ENCODE data around the gene FOXP1. TPM values are rescaled to one million over a fixed set of nuclear protein-coding genes. Genes with fewer than 3 reads are reported as not detected.

Gene FOXP1
- total RNA-seq, 2 donors from 2014 or later: 101 to 171 TPM

GRCh38 chr3:71451060-71451459, 132.5 kb downstream of the FOXP1 start:
- Mint-ChIP-seq H3K27ac (peak overlapping the region; percentile 76), H3K4me3 (peak overlapping the region; percentile 80), H3K9me3 (no peaks in the 10 kb centered on the region), H3K36me3 (ENCODE audit: low read depth) (no peaks in the 10 kb centered on the region), H3K27me3 (no peaks in the 10 kb centered on the region), H3K4me1 (peaks cover 75% of the 10 kb centered on the region)
- ATAC-seq (replicated peaks): no peak

- Mint-ChIP-seq H3K4me3 (peak overlapping the region; percentile 80), H3K4me1 (peaks cover 71% of the 10 kb centered on the region), H3K36me3 (ENCODE audit: low read depth) (no peaks in the 10 kb centered on the region), H3K27me3 (no peaks in the 10 kb centered on the region), H3K27ac (peak overlapping the region; percentile 76), H3K9me3 (no peaks in the 10 kb centered on the region)
- ATAC-seq (replicated peaks): no peak
Observed at GRCh38 chr3:71450162-71450561, 133.4 kb downstream of the FOXP1 start.

- Mint-ChIP-seq H3K4me3 (peak overlapping the region; percentile 69), H3K4me1 (peaks cover 73% of the 10 kb centered on the region), H3K27ac (peak overlapping the region; percentile 85), H3K36me3 (ENCODE audit: low read depth) (no peaks in the 10 kb centered on the region), H3K27me3 (no peaks in the 10 kb centered on the region), H3K9me3 (no peaks in the 10 kb centered on the region)
- ATAC-seq (replicated peaks): peak; percentile 77
Observed at GRCh38 chr3:71447803-71448202, 135.7 kb downstream of the FOXP1 start.

- Mint-ChIP-seq H3K36me3 (ENCODE audit: low read depth) (no peaks in the 10 kb centered on the region), H3K9me3 (no peaks in the 10 kb centered on the region), H3K27ac (peak overlapping the region; percentile 85), H3K4me3 (peak overlapping the region; percentile 69), H3K27me3 (no peaks in the 10 kb centered on the region), H3K4me1 (peaks cover 72% of the 10 kb centered on the region)
- peak; percentile 40 for ATAC-seq (replicated peaks)
Observed at GRCh38 chr3:71447197-71447596, 136.3 kb downstream of the FOXP1 start.

GRCh38 chr3:71446734-71447133, 136.8 kb downstream of the FOXP1 start:
- H3K36me3 Mint-ChIP-seq (ENCODE audit: low read depth): no peaks in the 10 kb centered on the region
- peaks cover 72% of the 10 kb centered on the region for H3K4me1 Mint-ChIP-seq
- peak overlapping the region; percentile 69 for H3K4me3 Mint-ChIP-seq
- H3K9me3 Mint-ChIP-seq: no peaks in the 10 kb centered on the region
- H3K27me3 Mint-ChIP-seq: no peaks in the 10 kb centered on the region
- ATAC-seq (replicated peaks): no peak
- peak overlapping the region; percentile 85 for H3K27ac Mint-ChIP-seq

GRCh38 chr3:71446260-71446659, 137.3 kb downstream of the FOXP1 start:
- no peak for ATAC-seq (replicated peaks)
- peak overlapping the region; percentile 86 for H3K4me3 Mint-ChIP-seq
- no peaks in the 10 kb centered on the region for H3K27me3 Mint-ChIP-seq
- H3K36me3 Mint-ChIP-seq (ENCODE audit: low read depth): no peaks in the 10 kb centered on the region
- H3K4me1 Mint-ChIP-seq: peaks cover 74% of the 10 kb centered on the region
- no peaks in the 10 kb centered on the region for H3K9me3 Mint-ChIP-seq
- H3K27ac Mint-ChIP-seq: peak overlapping the region; percentile 85

GRCh38 chr3:71444861-71445259, 138.7 kb downstream of the FOXP1 start:
- Mint-ChIP-seq H3K4me1 (peaks cover 74% of the 10 kb centered on the region), H3K36me3 (ENCODE audit: low read depth) (no peaks in the 10 kb centered on the region), H3K27ac (peak overlapping the region; percentile 96), H3K9me3 (no peaks in the 10 kb centered on the region), H3K4me3 (peak overlapping the region; percentile 86), H3K27me3 (no peaks in the 10 kb centered on the region)
- ATAC-seq (replicated peaks): no peak

GRCh38 chr3:71444028-71444860, 139.3 kb downstream of the FOXP1 start:
- H3K36me3 Mint-ChIP-seq (ENCODE audit: low read depth): no peaks in the 10 kb centered on the region
- no peaks in the 10 kb centered on the region for H3K27me3 Mint-ChIP-seq
- peak; percentile 70 for ATAC-seq (replicated peaks)
- peak overlapping the region; percentile 96 for H3K27ac Mint-ChIP-seq
- peak overlapping the region; percentile 86 for H3K4me3 Mint-ChIP-seq
- H3K9me3 Mint-ChIP-seq: no peaks in the 10 kb centered on the region
- H3K4me1 Mint-ChIP-seq: peaks cover 80% of the 10 kb centered on the region

GRCh38 chr3:71443332-71443731, 140.2 kb downstream of the FOXP1 start:
- Mint-ChIP-seq H3K27me3 (no peaks in the 10 kb centered on the region), H3K36me3 (ENCODE audit: low read depth) (no peaks in the 10 kb centered on the region), H3K9me3 (no peaks in the 10 kb centered on the region), H3K4me1 (peaks cover 84% of the 10 kb centered on the region), H3K27ac (peak overlapping the region; percentile 96), H3K4me3 (peak overlapping the region; percentile 86)
- ATAC-seq (replicated peaks): no peak

- H3K9me3 Mint-ChIP-seq: no peaks in the 10 kb centered on the region
- peaks cover 85% of the 10 kb centered on the region for H3K4me1 Mint-ChIP-seq
- peak overlapping the region; percentile 86 for H3K4me3 Mint-ChIP-seq
- H3K36me3 Mint-ChIP-seq (ENCODE audit: low read depth): no peaks in the 10 kb centered on the region
- H3K27me3 Mint-ChIP-seq: no peaks in the 10 kb centered on the region
- ATAC-seq (replicated peaks): no peak
- H3K27ac Mint-ChIP-seq: peak overlapping the region; percentile 71
Observed at GRCh38 chr3:71442652-71443042, 140.9 kb downstream of the FOXP1 start.

GRCh38 chr3:71441925-71442651, 141.4 kb downstream of the FOXP1 start:
- H3K36me3 Mint-ChIP-seq (ENCODE audit: low read depth): no peaks in the 10 kb centered on the region
- H3K4me3 Mint-ChIP-seq: peak overlapping the region; percentile 86
- ATAC-seq (replicated peaks): no peak
- peak overlapping the region; percentile 71 for H3K27ac Mint-ChIP-seq
- H3K9me3 Mint-ChIP-seq: no peaks in the 10 kb centered on the region
- H3K27me3 Mint-ChIP-seq: no peaks in the 10 kb centered on the region
- H3K4me1 Mint-ChIP-seq: peaks cover 85% of the 10 kb centered on the region

- Mint-ChIP-seq H3K36me3 (ENCODE audit: low read depth) (no peaks in the 10 kb centered on the region), H3K27ac (peak overlapping the region; percentile 71), H3K27me3 (no peaks in the 10 kb centered on the region), H3K9me3 (no peaks in the 10 kb centered on the region), H3K4me1 (peaks cover 81% of the 10 kb centered on the region), H3K4me3 (peak overlapping the region; percentile 86)
- ATAC-seq (replicated peaks): no peak
Observed at GRCh38 chr3:71441217-71441924, 142.2 kb downstream of the FOXP1 start.

- Mint-ChIP-seq H3K4me3 (peak overlapping the region; percentile 86), H3K4me1 (peaks cover 68% of the 10 kb centered on the region), H3K27me3 (no peaks in the 10 kb centered on the region), H3K27ac (peak overlapping the region; percentile 58), H3K9me3 (no peaks in the 10 kb centered on the region), H3K36me3 (ENCODE audit: low read depth) (no peaks in the 10 kb centered on the region)
- no peak for ATAC-seq (replicated peaks)
Observed at GRCh38 chr3:71438904-71439303, 144.6 kb downstream of the FOXP1 start.

- H3K9me3 Mint-ChIP-seq: no peaks in the 10 kb centered on the region
- H3K4me1 Mint-ChIP-seq: peaks cover 61% of the 10 kb centered on the region
- peak overlapping the region; percentile 58 for H3K27ac Mint-ChIP-seq
- H3K27me3 Mint-ChIP-seq: no peaks in the 10 kb centered on the region
- H3K36me3 Mint-ChIP-seq (ENCODE audit: low read depth): no peaks in the 10 kb centered on the region
- no peak for ATAC-seq (replicated peaks)
- H3K4me3 Mint-ChIP-seq: peak overlapping the region; percentile 86
Observed at GRCh38 chr3:71438071-71438685, 145.3 kb downstream of the FOXP1 start.

All from activated T-helper 17 cell treated with anti-CD3 and anti-CD28 coated beads, Interleukin-2, amount 50 U/mL, for 72 hours (primary cell).